ENCODE results near the gene BRINP2. TPM values are rescaled to one million over a fixed set of nuclear protein-coding genes. Genes with fewer than 3 reads are reported as not detected.

The BRINP2 gene
- total and polyA plus RNA-seq, 4 donors, result 0.04 to 0.15 (median 0.05) TPM

- Histone ChIP-seq H3K27me3 (ENCODE audit: control insufficient read depth in 3 of 3, insufficient read depth in 3 of 3, low read length in 2 of 3) (peaks cover 6 to 57% (median 51%) of the 10 kb centered on the region in 3 donors), H3K4me3 (no peak overlapping the region), H3K27ac (ENCODE audit: low read depth in 1 of 2, low read length in 1 of 2) (no peak overlapping the region), H3K9me3 (ENCODE audit: control insufficient read depth in 4 of 4, insufficient read depth in 3 of 4, low read length in 3 of 4) (peaks cover 0 to 4% (median 0%) of the 10 kb centered on the region in 4 donors), H3K36me3 (ENCODE audit: control insufficient read depth in 4 of 4, insufficient read depth in 4 of 4, low read length in 4 of 4) (no peaks in the 10 kb centered on the region), H3K9ac (ENCODE audit: insufficient read depth in 1 of 2, low read length in 2 of 2) (no peak overlapping the region), H3K4me1 (ENCODE audit: control insufficient read depth in 5 of 5, insufficient read depth in 5 of 5, low read length in 5 of 5) (peaks cover 0 to 9% (median 3%) of the 10 kb centered on the region in 5 donors)
- WGBS, 2 donors, result 0 to 6% methylated on average over 9 to 15 of the region's 15 CpGs
- TF ChIP-seq, protein P1, sequence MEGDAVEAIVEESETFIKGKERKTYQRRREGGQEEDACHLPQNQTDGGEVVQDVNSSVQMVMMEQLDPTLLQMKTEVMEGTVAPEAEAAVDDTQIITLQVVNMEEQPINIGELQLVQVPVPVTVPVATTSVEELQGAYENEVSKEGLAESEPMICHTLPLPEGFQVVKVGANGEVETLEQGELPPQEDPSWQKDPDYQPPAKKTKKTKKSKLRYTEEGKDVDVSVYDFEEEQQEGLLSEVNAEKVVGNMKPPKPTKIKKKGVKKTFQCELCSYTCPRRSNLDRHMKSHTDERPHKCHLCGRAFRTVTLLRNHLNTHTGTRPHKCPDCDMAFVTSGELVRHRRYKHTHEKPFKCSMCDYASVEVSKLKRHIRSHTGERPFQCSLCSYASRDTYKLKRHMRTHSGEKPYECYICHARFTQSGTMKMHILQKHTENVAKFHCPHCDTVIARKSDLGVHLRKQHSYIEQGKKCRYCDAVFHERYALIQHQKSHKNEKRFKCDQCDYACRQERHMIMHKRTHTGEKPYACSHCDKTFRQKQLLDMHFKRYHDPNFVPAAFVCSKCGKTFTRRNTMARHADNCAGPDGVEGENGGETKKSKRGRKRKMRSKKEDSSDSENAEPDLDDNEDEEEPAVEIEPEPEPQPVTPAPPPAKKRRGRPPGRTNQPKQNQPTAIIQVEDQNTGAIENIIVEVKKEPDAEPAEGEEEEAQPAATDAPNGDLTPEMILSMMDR (IDR thresholded peaks at IDR 0.05; ENCODE audit: control extremely low read depth, extremely low read depth), result no peak
- DNase-seq (no peak), ATAC-seq (ENCODE audit: insufficient read depth, low FRiP score) (no peak)
Observed at GRCh38 chr1:177163844-177164379, 6.8 kb upstream of the BRINP2 start.

DNA sequence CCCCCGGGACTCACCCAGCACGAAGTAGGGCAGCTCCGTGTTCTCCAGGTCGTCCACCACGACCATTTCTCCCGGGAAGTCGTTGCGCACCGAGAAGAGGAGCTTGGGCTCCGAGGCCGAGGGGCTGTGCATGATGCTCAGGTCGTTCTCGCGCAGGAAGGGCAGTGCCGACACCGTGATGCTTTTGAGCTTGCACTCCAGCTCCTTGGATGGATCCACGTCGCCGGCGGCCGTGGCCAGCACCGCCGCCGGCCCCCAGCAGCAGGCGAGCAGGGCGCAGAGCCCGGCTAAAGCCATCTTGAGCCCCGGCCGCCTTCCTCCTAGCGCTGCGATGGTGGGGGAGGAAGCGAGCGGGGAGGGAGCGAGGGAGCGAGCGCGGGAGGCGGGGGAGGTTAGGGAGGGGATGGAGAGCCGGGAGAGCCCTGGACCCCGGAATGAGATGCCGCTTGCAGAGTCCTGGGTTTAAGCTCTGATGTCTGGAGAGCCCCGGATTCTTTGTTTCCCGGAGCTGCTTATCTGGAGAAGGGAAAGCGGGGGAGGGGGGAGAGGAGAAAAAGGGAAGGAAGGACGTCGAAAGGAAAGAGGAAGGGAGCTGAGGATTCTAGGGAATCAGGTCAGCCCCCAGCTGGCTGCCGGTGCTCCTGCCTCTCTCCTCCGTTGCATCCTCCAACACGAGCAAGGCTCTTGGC is 6.2 kb upstream of the BRINP2 start, which contains the start of gene ASTN1:
TSS of gene ASTN1 (minus strand) at position 333 of the 689 bp plus-strand sequence. CDS start at position 297, 36 bp downstream.
- ATAC-seq (ENCODE audit: insufficient read depth, low FRiP score), result no peak
- no peaks in the 10 kb centered on the region for H3K36me3 ChIP-seq (ENCODE audit: control insufficient read depth in 4 of 4, insufficient read depth in 4 of 4, low read length in 4 of 4)
- TF ChIP-seq, protein P1 (IDR thresholded peaks at IDR 0.05; ENCODE audit: control extremely low read depth, extremely low read depth), result no peak
- peaks cover 0 to 4% (median 0%) of the 10 kb centered on the region in 4 donors for H3K9me3 ChIP-seq (ENCODE audit: control insufficient read depth in 4 of 4, insufficient read depth in 3 of 4, low read length in 3 of 4)
- DNase-seq, result peak; percentile 19 to 40 (median 39)
- no peak within 1 kb of the TSS for H3K4me3 ChIP-seq
- H3K9ac ChIP-seq (ENCODE audit: insufficient read depth in 1 of 2, low read length in 2 of 2), result no peak within 1 kb of the TSS
- H3K4me1 ChIP-seq (ENCODE audit: control insufficient read depth in 5 of 5, insufficient read depth in 5 of 5, low read length in 5 of 5), result peaks cover 0 to 9% (median 3%) of the 10 kb centered on the region in 5 donors
- H3K27me3 ChIP-seq (ENCODE audit: control insufficient read depth in 3 of 3, insufficient read depth in 3 of 3, low read length in 2 of 3), result peaks cover 6 to 63% (median 56%) of the 10 kb centered on the region in 3 donors
- H3K27ac ChIP-seq (ENCODE audit: low read depth in 1 of 2, low read length in 1 of 2), result no peak within 1 kb of the TSS
- 2% methylated on average over 45 to 49 of the region's 49 CpGs for WGBS, 2 donors

DNA sequence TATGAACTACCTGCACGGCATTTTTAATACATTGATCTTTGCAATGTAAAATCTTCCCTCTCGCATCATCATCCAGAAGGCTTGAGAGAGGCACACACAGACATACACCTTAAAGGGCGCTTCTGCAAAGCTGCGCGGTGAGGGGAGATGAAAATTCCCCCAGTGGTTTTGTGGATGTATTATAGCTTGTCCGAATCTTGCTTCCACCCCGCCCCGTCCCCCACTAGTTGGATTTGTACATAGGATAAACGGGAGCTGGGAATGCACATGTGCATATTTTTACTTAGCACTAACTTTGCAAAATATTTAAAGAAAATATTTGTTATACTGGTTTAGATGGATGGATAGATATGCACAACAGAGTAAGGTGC is 5.7 kb upstream of the BRINP2 start:
- H3K27me3 ChIP-seq (ENCODE audit: control insufficient read depth in 3 of 3, insufficient read depth in 3 of 3, low read length in 2 of 3), result peaks cover 6 to 68% (median 61%) of the 10 kb centered on the region in 3 donors
- H3K4me3 ChIP-seq, result no peak overlapping the region
- peaks cover 0 to 4% (median 0%) of the 10 kb centered on the region in 4 donors for H3K9me3 ChIP-seq (ENCODE audit: control insufficient read depth in 4 of 4, insufficient read depth in 3 of 4, low read length in 3 of 4)
- DNase-seq (no peak), ATAC-seq (ENCODE audit: insufficient read depth, low FRiP score) (no peak)
- 5 to 6% methylated on average over 9 of the region's 9 CpGs for WGBS, 2 donors
- peaks cover 0 to 9% (median 3%) of the 10 kb centered on the region in 5 donors for H3K4me1 ChIP-seq (ENCODE audit: control insufficient read depth in 5 of 5, insufficient read depth in 5 of 5, low read length in 5 of 5)
- TF ChIP-seq, protein P1 (IDR thresholded peaks at IDR 0.05; ENCODE audit: control extremely low read depth, extremely low read depth), result no peak
- no peak overlapping the region for H3K27ac ChIP-seq (ENCODE audit: low read depth in 1 of 2, low read length in 1 of 2)
- H3K9ac ChIP-seq (ENCODE audit: insufficient read depth in 1 of 2, low read length in 2 of 2), result no peak overlapping the region
- no peaks in the 10 kb centered on the region for H3K36me3 ChIP-seq (ENCODE audit: control insufficient read depth in 4 of 4, insufficient read depth in 4 of 4, low read length in 4 of 4)

Data from lung (tissue), 12 donors.